Endothelial cell of umbilical vein (primary cell): ENCODE results near the gene KRTAP3-3. TPM values are rescaled to one million over a fixed set of nuclear protein-coding genes. Genes with fewer than 3 reads are reported as not detected.

ENCODE experiments used
- BruUV-seq: library from RNA; stranded (reverse); fragments of 400-500 nt; replicated peaks from 2 replicates; lab custom pipeline; 2021; lab: Mats Ljungman, UMichigan
- CTCF ChIA-PET: fragments of 300-600, 350-600 bp; sonication (Branson Sonifier 250); formaldehyde crosslinking; loops from one replicate; lab custom pipeline; 2021; ENCODE audit warnings: antibody characterized with exemption, inconsistent platforms; lab: Charles Lee
- POLR2A ChIA-PET: fragments of 300-600, 350-600 bp; sonication (Branson Sonifier 250); formaldehyde crosslinking; loops from one replicate; lab custom pipeline; 2021; ENCODE audit warnings: antibody characterized with exemption, inconsistent platforms; lab: Charles Lee
- DNase-seq: peaks from one replicate; pipeline ENCODE4 v3.0.0-alpha.2; 2011; ENCODE audit warnings: low read depth, low spot score
- FAIRE-seq: peaks from 2 replicates; lab custom pipeline; 2011; peaks lifted over from hg19 to GRCh38; lab: Jason Lieb, UNC
- H2AFZ ChIP-seq: 2 replicates; pipeline ENCODE4 v1.6.0; 2012; ENCODE audit warnings: low read depth, low read length, control low read depth, inconsistent platforms
- H3K27ac ChIP-seq: 2 replicates; pipeline ENCODE4 v1.5.1; 2011; ENCODE audit warnings: low read depth, mild to moderate bottlenecking, control low read depth, low read length, moderate library complexity; ENCODE audit not compliant: insufficient read depth
- H3K27me3 ChIP-seq, 2 experiments: 2 replicates each; pipeline versions ENCODE4 v1.6.0 to v1.6.1; 2011; ENCODE audit warnings: low read length in 2 of 2, mixed read lengths in 1 of 2; ENCODE audit not compliant: control insufficient read depth in 2 of 2, insufficient read depth in 2 of 2
- H3K36me3 ChIP-seq, 2 experiments: 2 replicates in 1 of 2; 3 replicates in 1 of 2; pipeline ENCODE4 v1.5.1; 2011; ENCODE audit warnings: low read length in 2 of 2, mild to moderate bottlenecking in 1 of 2, moderate library complexity in 1 of 2; ENCODE audit not compliant: control insufficient read depth in 2 of 2, insufficient read depth in 2 of 2; ENCODE audit errors: extremely low read depth in 1 of 2
- H3K4me1 ChIP-seq: 3 replicates; pipeline ENCODE4 v1.5.1; 2011; ENCODE audit warnings: mild to moderate bottlenecking, low read length; ENCODE audit not compliant: control insufficient read depth, insufficient read depth; ENCODE audit errors: extremely low read depth
- H3K4me2 ChIP-seq: 2 replicates; pipeline ENCODE4 v1.6.1; 2011; ENCODE audit warnings: low read length, control low read depth, mixed read lengths; ENCODE audit not compliant: insufficient read depth
- H3K4me3 ChIP-seq, 3 experiments: fragments of 200-600 bp in 1 of 3; sonication (generic), shearing (Covaris generic) in 1 of 3; replicated peaks in 1 of 3; 2 replicates each; pipeline ENCODE4 v1.5.1; 2011 to 2016; ENCODE audit warnings: control low read depth in 3 of 3, low read length in 3 of 3, mild to moderate bottlenecking in 2 of 3, inconsistent platforms in 1 of 3, low read depth in 1 of 3, moderate library complexity in 1 of 3; ENCODE audit not compliant: insufficient read depth in 1 of 3
- H3K79me2 ChIP-seq: 2 replicates; pipeline ENCODE4 v1.6.0; 2012; ENCODE audit warnings: low read length, inconsistent platforms; ENCODE audit not compliant: control insufficient read depth, insufficient read depth
- H3K9ac ChIP-seq: replicated peaks from 2 replicates; pipeline ENCODE3; 2011; ENCODE audit warnings: low read length, control low read depth; ENCODE audit not compliant: insufficient read depth; ENCODE audit errors: extremely low read depth
- H3K9me1 ChIP-seq: replicated peaks from 3 replicates; pipeline ENCODE4 v1.6.0; 2011; ENCODE audit warnings: mild to moderate bottlenecking, low read length; ENCODE audit not compliant: control insufficient read depth, insufficient read depth; ENCODE audit errors: extremely low read depth
- H3K9me3 ChIP-seq: replicated peaks from 2 replicates; pipeline ENCODE4 v1.5.1; 2012; ENCODE audit warnings: low read length, inconsistent platforms; ENCODE audit not compliant: control insufficient read depth, insufficient read depth
- H4K20me1 ChIP-seq: replicated peaks from 2 replicates; pipeline ENCODE3; 2011; ENCODE audit warnings: mild to moderate bottlenecking, low read length; ENCODE audit not compliant: control insufficient read depth, insufficient read depth; ENCODE audit errors: extremely low read depth
- EZH2 ChIP-seq: IDR thresholded peaks from 2 replicates; pipeline ENCODE4 v1.6.1; 2012; ENCODE audit warnings: borderline replicate concordance, low read depth, mild to moderate bottlenecking, moderate library complexity, low read length, inconsistent platforms; ENCODE audit not compliant: severe bottlenecking
- FOS ChIP-seq: IDR thresholded peaks from 2 replicates; pipeline ENCODE4 v1.6.1; 2011; ENCODE audit warnings: mild to moderate bottlenecking, low read length, moderate library complexity, borderline replicate concordance; ENCODE audit not compliant: insufficient read depth
- GATA2 ChIP-seq: IDR thresholded peaks from 2 replicates; pipeline ENCODE4 v1.7.0; 2011; ENCODE audit warnings: low read depth, mild to moderate bottlenecking, moderate library complexity, mixed read lengths, low read length; ENCODE audit not compliant: insufficient read length, insufficient read depth
- JUN ChIP-seq: IDR thresholded peaks from 2 replicates; pipeline ENCODE4 v1.6.1; 2011; ENCODE audit warnings: borderline replicate concordance, low read depth; ENCODE audit not compliant: insufficient read length, insufficient read depth
- MAX ChIP-seq: IDR thresholded peaks from 2 replicates; pipeline ENCODE4 v1.6.1; 2011; ENCODE audit not compliant: insufficient read depth, insufficient read length
- MYC ChIP-seq: IDR thresholded peaks from one replicate; pipeline ENCODE4 v1.6.1; 2011; ENCODE audit warnings: mild to moderate bottlenecking, low read depth, low read length
- POLR2A ChIP-seq: IDR thresholded peaks from 2 replicates; pipeline ENCODE4 v1.6.1; 2012; ENCODE audit warnings: low read depth, mild to moderate bottlenecking, control low read depth, low read length
- POLR2AphosphoS5 ChIP-seq: IDR thresholded peaks from 2 replicates; pipeline ENCODE4 v1.6.1; 2012; ENCODE audit warnings: low read depth, mild to moderate bottlenecking, control low read depth, low read length, moderate library complexity; ENCODE audit not compliant: insufficient read depth
- dilution Hi-C: fragments of 300-500 bp; cut with MboI; formaldehyde crosslinking; loops from one replicate; pipeline ENCODE4 v1.15.0; 2019; ENCODE audit warnings: low sequenced_read_pairs; ENCODE audit not compliant: extremely low pct_ligation_motif_present
- intact Hi-C: fragments of 100-400 bp; cut with micrococcal nuclease; formaldehyde crosslinking; loops from one replicate; pipeline ENCODE4 v1.10.0; 2022
- polyA plus RNA-seq, 4 experiments: library from polyadenylated mRNA; depleted of rRNA in 3 of 4; stranded (reverse) in 3 of 4; unstranded in 1 of 4; fragments of >200 nt; gene quantifications; 2 replicates each; pipeline versions ENCODE4 v1.2.1 to v1.2.3, GENCODE V29; 2011 to 2012; ENCODE audit warnings: missing spikeins in 1 of 4
- total RNA-seq: library from RNA; stranded (reverse); gene quantifications from 2 replicates; pipeline ENCODE4 v1.2.3, GENCODE V29; 2021
- TF ChIP-seq, protein P1 (sequence below), 2 donors: IDR thresholded peaks; 1 replicate in 1 of 2; 2 replicates in 1 of 2; pipeline ENCODE4 v1.5.1; 2011; ENCODE audit warnings: low read length in 2 of 2, mild to moderate bottlenecking in 2 of 2, moderate library complexity in 2 of 2, control low read depth in 1 of 2, inconsistent platforms in 1 of 2, low read depth in 1 of 2; ENCODE audit not compliant: insufficient read depth in 1 of 2; ENCODE audit errors: extremely low read depth in 1 of 2

Gene KRTAP3-3
- total and polyA plus RNA-seq, 2 donors (not counting 3 experiments of a cell fraction or from before 2014, with no cell fraction given), result not detected

DNA sequence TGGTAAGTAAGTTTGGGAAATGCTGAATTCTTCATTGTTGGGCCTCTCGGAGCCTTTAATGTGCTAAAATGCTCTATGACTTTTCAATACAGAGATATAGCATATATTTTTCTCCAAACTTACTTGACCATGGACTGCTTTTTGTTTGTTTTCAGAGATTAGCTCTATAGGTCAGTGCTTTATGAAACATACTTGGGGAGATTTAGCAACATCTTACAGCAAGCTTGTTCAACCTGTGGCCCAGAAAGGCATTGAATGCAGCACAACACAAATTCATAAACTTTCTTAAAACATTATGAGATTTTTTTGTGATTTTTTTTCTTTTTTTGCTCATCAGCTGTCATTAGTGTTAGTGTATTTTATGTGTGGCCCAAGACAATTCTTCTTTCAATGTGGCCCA lies 16.0 kb upstream of the KRTAP3-3 start:
- Histone ChIP-seq H3K9ac (no peak overlapping the region), H2AFZ (no peak overlapping the region), H3K9me3 (no peaks in the 10 kb centered on the region), H3K4me3 (no peak overlapping the region), H3K4me1 (no peaks in the 10 kb centered on the region), H3K79me2 (no peaks in the 10 kb centered on the region), H4K20me1 (no peaks in the 10 kb centered on the region), H3K36me3 (no peaks in the 10 kb centered on the region), H3K9me1 (no peaks in the 10 kb centered on the region), H3K4me2 (no peak overlapping the region), H3K27ac (no peak overlapping the region), H3K27me3 (peaks cover 0 to 1% of the 10 kb centered on the region in 2 experiments)
- dilution Hi-C loops (no loop called here), intact Hi-C loops (no loop called here)
- ChIA-PET POLR2A (no interaction called here), CTCF (no interaction called here)
- BruUV-seq, result no TSS peak
- FAIRE-seq (no peak), DNase-seq (no peak)
- TF ChIP-seq MYC (no peak), JUN (no peak), POLR2A (no peak), MAX (no peak), POLR2AphosphoS5 (no peak), EZH2 (no peak), GATA2 (no peak), FOS (no peak)
- TF ChIP-seq, protein P1, sequence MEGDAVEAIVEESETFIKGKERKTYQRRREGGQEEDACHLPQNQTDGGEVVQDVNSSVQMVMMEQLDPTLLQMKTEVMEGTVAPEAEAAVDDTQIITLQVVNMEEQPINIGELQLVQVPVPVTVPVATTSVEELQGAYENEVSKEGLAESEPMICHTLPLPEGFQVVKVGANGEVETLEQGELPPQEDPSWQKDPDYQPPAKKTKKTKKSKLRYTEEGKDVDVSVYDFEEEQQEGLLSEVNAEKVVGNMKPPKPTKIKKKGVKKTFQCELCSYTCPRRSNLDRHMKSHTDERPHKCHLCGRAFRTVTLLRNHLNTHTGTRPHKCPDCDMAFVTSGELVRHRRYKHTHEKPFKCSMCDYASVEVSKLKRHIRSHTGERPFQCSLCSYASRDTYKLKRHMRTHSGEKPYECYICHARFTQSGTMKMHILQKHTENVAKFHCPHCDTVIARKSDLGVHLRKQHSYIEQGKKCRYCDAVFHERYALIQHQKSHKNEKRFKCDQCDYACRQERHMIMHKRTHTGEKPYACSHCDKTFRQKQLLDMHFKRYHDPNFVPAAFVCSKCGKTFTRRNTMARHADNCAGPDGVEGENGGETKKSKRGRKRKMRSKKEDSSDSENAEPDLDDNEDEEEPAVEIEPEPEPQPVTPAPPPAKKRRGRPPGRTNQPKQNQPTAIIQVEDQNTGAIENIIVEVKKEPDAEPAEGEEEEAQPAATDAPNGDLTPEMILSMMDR (IDR thresholded peaks at IDR 0.05; ENCODE audit: extremely low read depth in 1 of 2, insufficient read depth in 1 of 2, low read depth in 1 of 2, low read length in 2 of 2), result no peak
